GM19025 (cell line): ENCODE data around the gene SLC12A8.
"Not testable (repeated sequence)": the region's sequence is repeated elsewhere in the genome, so short reads cannot be mapped to it uniquely, and the experiment has no call there.

Source experiments
- ATAC-seq: cut with Tn5 transposase; IDR thresholded peaks from one replicate; pipeline ENCODE4 v1.9.1; 2021; ENCODE audit warnings: mild to moderate bottlenecking, low read depth, moderate library complexity; ENCODE audit not compliant: unreplicated experiment

Gene SLC12A8

DNA sequence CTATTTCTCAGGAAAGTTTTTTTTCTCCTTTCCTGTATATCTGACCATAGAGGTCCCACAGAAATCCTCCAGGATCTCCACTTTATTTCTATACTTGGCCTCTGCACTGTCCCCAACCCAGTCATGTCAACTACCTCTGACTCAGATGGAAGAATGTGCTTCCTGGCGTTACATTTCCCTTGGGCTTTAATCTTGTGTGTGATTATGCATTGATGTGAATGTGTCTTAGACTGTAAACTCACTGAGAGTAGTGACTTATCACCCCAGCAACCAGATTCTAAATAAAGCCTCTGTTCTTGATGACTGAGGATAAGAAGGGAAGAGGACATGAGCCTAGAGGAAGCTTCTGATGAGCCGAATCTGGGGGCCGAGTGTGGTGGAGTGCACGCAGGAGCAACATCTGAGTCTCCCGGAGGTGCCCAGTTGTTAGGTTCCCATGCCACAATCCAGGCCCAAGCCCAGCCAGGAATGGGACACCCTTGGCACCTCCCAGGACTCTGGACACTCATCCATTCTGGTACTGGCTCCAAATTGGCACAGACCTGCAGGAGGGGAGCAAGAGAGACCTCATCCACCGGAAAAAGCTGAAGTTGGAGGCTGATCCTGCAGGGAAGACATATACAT, 124.7 kb downstream of the SLC12A8 start:
- ATAC-seq: no peak

DNA sequence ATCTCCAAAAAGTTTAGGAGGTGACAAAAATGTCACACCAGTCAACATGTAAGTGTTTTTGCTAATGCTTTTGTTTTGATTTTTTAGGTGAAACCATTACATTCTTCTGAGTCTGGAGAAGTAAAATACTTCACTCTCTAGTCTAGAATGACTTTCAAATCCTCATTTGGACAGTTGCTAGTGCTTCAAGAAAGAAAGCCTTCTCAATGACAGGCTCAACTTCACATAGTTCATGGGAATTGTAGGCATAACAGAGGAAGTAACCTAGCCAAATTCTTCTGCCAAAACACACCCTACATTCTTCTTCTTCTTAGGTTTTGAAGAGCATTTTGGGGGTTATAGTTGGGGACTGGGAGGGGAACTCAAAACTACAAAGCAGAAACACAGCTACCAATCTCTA, 127.4 kb downstream of the SLC12A8 start:
- no peak for ATAC-seq

DNA sequence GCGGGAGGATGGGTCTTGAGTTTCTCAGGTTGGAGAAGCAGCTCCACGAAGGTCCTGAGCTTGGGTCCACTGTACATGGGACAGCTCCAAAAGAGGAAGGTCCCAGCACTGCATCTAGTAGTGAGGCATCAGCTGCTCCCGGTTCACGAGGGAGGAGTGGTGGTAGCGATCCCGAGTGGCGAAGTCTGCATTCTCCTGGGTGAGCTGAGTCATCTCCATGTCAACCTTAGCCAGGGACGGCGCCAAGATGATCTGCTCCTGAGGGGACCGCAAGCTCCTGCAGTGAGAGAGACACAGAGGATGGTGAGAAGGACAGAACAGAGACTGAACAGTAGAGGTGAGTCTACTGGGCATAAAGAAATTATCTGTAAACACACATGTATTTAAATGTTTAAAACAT, 128.8 kb downstream of the SLC12A8 start:
- no peak for ATAC-seq

DNA sequence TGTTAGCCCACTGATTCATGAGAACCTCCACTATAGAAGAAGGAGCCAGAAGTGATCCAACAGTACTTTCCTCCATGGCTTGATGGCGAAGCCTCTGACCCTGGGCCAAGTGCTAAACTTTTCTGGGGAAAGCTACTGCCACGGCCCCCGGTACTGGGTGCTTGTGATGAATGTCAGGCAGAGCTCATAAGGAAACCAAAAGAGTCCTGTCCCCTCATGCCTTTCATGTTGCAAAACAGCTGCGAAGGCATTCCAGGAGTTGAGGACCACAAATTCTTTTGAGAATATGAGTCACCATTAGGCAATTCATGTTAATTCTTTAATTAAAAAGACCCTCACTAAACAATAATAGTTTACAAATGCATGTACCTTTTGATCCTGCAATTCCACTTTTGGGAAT, 130.2 kb downstream of the SLC12A8 start:
- not testable (repeated sequence) for ATAC-seq

DNA sequence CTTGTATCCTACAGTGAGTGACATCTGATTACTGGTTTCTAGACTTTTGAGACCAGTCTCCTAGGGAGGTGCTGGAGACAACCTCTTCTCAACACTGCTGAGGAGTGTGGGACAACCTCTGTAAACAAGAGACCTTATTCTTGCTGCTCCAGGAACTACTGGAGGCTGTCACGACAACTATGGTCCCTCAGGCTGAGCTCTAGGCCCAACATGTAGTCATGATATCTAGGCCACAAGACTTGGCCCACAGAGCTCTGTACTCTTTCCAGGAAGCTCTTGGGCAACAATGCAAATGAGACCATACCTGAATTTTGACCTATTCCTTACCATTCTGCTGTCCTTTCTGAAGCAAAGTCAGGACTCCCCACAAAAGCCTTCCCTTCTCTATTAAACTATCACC, 132.5 kb downstream of the SLC12A8 start:
- no peak for ATAC-seq

DNA sequence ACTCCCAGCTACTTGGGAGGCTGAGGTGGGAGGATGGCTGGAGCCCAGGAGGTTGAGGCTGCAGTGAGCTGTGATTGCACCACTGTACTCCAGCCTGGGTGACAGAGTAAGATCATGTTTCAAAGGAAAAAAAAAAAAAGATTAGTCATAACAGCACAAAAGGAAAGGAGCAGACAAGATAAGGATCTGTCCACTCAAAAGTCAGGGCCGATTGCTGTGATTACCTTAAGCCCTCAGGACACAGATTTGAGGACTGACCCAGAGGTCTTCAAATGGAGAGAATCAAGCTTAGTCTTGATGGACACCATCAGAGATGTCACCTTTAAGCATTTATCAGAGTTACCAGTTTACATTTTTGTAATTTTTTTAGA, 132.9 kb downstream of the SLC12A8 start:
- ATAC-seq: no peak

DNA sequence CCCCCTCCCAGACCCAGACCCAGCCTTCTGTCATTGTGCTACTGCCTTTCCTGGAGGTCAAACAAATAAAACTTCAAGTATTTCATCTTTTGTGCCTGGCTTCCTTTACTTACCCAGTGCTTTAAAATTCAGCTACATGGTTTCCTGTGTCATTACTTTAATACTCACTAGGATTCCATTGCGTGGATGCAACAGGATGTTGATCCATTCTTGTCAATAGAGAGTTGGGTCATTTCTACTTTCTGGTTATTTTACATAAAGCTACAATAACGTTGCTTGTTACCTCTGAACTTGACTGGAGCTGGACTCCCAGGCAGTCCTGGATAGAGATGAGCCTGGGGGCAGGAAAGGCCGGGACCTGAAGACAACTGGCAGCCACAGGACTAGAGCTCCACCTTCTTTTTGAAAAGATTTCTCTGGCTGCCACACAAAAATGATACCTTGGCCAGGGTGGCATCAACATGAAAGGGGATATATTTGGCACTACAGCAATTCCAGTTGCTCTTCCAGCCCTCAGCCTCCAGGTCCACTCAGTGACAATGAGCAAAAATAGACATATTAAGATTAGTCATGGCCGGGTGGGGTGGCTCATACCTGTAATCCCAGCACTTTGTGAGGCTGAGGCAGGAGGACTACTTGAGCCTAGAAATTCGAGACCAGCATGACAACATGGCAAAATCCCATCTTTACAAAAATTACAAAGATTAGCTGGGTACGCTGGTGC, 133.4 kb downstream of the SLC12A8 start:
- no peak for ATAC-seq

DNA sequence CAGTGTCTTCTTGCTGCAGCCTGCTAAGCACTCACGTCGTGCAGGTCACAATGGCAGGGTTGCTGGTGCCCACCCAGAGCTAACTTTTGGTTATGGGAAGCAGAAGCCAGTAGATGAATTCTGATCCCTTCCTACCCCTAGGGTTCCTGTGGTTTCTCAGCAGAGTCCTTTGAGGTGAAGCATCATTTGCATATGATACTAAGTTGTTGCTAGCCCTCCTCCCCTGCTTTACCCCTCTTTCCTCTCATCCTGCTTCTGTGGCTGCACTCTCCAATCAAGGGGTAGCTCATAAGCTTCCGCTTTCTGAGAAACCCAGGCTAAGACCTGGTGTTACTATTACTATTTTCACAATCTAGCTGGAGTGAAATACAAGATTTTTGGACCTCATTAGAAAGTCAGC, 134.7 kb downstream of the SLC12A8 start:
- no peak for ATAC-seq

DNA sequence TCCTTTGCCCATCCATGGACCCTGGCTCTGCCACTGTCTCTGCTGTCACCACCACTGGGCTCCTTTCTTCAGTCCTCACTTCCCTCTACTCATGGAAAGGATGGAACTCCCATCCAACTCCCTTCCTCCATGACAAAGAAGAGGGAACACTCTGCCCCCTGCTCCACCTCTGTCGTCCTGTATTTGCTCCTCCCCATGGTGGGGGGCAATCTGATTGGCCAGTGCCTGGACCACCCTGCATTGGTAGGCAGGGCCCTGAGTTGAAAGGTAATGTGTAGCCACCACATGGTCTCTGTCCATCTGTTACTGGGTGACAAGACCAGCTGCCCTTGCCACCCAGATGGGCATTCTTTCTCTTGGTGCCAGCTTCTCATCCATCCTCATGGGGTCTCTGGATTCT, 136.1 kb downstream of the SLC12A8 start:
- no peak for ATAC-seq

DNA sequence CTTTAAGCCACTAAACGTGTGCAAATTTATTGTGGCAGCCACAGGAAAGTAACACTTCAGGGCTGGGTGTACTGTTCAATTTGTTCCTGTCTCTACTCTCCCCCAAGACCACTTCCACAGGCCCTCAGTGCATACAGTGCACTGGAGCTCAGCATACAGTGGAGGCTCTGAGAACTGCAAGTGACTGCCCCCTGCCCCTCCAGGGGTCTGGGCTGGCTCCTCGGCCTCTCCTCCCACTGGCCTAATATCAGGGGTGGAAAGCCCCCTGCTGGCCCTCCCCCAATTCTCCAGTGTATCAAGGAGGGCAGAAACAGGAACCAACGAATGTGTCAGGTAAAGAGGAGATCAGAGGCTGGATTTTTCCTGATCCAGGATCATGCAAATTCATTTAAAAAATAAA, 136.8 kb downstream of the SLC12A8 start:
- no peak for ATAC-seq

DNA sequence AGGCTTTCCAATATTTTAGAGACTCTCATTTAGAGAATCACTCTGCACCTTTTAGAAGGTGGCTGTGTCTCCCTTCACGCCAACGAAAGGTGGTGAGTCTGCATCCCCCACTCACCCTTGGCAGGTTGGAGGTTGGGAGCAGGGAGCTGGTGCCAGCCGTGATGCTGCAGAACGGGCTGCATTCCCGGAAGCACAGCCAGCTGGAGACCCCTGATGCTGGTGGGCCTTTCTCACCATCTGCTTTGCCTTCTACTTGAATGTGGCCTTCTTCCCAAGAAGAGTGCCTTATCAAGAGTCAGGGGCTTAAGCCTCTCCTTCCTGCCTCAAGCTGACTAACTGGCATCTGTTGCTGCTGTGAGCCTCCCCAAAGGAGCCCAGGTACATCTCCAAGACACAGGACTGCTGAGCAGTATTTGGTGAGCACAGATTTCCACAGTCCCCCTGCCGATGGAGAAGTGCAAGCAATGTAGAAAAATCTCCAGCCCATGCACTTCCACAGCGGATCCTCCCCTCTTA, 139.1 kb downstream of the SLC12A8 start:
- no peak for ATAC-seq

DNA sequence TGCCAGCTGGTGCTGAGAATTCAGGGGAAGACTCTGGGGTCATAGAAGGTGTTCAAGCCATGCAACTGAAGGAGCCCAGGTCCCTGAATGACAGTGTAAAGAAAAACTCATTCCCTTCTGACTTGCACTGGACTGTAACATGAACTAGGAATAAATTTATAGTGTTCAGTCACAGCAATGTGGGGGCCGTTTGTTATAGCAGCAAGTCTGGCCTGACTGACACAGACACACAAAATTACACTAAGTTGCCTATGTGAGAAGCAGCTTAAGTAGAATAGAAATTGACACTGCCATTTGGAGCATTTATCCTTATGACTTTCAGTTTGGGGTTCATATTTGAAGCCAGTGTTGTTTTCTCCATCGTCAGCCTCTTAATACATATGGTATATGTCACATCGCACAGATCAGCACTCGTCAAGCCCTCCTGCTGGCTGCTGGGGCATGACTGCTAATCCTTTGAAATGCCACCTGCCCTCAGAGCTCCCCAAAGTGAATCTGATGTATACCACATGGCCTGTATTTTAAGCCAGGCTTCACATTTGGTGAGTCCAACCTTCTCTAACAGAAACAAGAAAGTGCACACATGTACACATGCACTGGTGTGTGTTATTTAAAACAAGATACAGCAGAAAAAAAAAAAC, 139.7 kb downstream of the SLC12A8 start:
- no peak for ATAC-seq

DNA sequence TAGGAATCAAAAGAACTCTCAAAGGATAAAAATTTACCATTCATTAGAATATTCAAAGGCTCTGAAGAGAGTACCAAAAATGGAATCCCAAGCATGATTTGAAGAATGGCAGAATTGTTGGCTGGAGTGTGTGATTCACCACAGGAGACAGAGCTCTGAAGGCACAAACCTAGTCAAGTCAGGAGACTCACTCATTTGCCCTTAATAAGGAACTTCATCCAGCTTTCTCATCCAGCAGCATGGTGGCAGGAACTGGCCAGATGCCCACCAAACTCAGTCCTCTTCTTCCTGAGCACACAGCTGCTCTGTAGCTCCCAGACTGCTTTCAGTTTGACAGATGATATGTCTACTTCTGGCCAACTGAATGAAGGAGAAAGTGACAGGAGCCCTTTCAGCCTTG, 140.2 kb downstream of the SLC12A8 start:
- no peak for ATAC-seq

DNA sequence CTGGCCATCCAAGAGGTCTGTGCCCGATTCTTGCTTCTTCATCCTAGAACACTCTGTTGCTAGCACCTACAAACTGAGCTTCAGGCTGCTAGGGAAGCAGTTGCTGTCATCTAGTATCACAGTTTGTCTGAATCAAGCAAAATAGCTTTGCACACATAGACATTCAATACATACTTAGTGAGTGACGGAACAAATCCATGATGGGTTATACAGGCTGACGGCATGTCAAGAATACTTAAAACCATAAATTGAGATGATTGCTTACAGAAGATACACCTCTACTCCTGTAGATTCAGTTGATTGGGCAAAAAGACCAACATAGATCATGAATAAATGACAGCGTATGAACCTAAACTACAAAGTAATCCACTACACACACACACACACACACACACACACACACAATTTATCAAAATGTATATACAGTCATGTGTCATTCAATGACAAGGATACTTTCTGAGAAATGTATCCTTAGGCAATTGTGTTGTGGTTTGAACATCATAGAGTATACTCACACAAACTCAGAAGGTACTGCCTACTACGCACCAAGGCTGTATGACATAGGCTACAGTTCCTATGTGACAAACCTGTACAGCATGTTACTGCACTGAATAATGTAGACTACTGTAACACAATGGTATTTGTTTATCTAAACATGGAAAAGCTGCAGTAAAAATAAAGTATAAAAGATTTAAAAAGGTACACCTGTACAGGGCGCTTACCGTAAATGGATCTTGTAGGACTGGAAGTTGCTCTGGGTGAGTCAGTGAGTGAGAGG, 142.4 kb downstream of the SLC12A8 start:
- ATAC-seq: no peak

DNA sequence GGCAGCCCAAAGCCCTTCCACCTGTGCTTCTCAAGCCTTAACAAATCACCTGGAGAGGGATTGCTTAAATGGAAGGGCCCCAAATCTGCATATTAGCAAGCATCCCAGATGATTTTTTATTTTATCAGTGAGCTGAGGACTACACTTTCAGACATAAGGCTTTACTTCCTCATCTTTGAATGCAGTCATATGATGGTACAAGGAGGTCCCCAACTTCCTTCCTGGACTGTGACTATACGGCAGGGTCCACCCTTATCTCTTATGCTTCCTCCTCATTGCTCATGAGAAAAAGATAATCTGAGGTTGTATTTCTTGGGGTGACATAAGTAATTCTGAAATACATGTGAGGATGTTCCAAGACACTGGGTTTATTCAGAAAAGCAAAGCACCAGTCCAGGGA, 143.1 kb downstream of the SLC12A8 start:
- no peak for ATAC-seq

DNA sequence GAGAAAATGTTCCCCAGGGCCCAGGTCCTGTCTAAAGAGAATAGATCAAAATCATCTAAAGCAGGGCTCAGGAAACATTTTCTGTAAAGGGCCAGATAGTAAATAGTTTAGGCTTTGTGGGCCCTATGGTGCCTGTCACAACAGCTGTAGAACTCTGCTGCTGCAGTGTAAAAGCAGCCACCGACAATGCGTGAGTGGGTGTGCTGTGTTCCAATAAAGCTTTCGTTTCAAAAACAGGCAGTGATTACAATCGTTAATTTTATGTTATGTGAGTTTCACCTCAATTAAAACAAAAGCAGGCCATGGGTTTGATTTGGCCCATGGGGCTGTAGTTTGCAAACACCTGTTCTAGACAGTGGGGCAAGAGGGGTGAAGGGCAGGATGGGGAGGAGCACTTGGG, 144.3 kb downstream of the SLC12A8 start:
- ATAC-seq: no peak

DNA sequence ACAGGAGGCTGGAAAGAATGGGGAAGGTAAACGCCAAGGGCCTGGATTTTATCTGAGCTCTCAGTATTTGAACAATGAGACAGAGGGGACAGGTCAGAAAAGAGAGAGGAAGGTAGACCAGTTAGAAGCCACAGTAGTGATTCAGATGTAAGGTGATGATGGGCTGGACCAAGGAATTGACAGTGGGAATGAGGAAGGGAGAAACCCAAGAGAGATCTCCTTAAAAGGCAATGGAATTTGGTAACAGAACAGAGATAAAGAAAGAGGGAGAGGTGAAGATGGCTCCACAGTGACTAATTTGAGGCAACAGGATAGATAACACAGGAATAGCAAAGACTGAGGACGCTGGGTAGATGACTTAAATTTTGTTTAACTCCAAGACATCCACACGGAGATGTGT, 145.3 kb downstream of the SLC12A8 start:
- ATAC-seq: no peak

DNA sequence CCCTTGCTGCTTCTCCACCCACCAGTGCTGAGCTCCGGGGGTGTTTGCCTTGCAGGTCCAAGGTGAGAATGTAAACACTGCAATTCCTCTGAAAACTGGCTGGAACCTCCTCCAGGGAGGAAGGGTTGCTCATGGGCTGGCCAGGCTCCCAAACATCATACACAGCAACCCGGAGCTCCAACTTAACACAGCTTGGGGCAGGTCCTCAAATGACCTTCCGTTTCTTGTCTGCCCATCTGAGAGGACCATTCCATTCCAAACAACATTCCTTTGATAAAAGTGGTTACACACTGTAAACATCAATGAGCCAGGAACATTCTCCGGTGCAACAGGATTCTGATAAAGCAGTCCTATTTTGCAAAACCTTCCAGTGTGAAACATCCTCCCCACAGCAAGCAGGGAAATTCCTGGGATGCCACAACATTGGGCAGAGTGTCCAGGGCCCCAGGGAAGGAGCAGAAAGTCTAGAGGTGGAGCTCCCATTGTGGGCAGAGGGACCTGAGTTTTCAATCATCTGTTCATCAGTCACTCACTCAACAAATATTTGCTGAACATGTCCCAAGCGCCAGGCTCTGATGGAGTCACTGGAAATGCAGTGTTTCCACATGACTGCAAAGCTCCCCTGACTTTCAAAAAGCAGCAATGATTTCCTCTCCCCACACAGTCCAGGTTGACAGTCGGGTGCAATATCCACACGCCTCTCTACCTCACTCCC, 149.5 kb downstream of the SLC12A8 start:
- ATAC-seq: no peak

DNA sequence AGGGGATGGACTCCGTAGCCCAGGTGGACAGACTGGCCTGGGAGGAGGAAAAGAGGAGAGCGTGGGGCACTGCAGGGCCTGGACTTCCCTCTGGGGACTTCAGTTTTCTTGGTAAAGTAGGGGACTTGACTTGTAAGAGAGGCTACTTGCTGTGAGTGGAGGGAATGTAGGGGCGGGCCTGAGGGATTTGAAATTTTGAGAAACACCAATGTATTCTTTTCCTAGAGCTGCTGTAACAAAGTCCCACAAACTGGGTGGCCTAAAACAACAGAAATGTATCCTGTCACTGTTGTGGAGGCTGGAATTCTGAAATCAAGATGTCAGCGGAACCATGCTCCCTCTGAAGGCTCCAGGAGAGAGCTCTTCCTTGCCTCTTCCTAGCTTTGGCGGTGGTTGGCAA, 150.9 kb downstream of the SLC12A8 start:
- no peak for ATAC-seq

DNA sequence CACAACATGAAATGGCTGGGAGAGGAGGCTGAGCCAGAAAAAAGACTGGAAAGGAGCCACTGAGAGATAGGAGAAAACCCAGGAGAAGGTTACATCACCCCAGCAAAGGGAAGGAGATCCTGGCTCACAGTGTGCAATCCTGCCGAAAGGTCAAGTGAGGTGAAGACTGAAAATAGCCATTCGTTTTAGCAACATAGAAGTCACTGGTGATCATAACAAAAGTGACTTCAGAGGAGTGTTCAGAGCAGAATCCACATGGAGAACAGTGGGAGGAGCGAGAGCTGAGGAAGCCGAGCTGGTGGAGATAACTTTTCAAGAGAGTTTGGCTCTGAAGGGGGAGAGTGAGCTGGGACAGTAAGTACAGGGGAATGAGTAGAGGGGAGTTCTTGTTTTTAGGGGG, 151.4 kb downstream of the SLC12A8 start:
- no peak for ATAC-seq
